ENCODE measurements around the gene APLF. TPM values are rescaled to one million over a fixed set of nuclear protein-coding genes. Genes with fewer than 3 reads are reported as not detected.
A peak's percentile ranks its signal among the peaks of the same experiment; 100 is the strongest.

APLF gene
- total and polyA plus RNA-seq, 4 donors = 0.18 to 3.8 (median 1.0) TPM

DNA sequence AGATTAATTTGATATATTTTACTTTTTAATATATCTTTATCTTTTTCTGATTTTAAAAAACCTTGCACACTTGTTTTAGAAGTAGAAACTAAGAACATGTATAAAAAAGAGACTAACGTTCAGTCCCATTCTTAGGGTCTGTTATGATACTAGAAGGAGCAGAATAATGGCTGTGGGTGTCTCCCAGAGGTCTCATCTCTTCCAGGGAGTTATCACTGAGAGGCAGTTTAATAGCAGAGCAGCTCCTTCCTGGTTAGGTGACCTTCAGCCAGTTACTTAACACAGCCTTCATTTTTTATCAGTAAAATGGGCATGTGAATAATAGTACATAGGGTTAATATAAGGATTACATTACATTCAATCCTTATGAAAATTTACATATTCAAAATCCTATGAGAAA lies 40.9 kb upstream of the APLF start:
- H3K4me1 ChIP-seq (ENCODE audit: control insufficient read depth in 4 of 4, insufficient read depth in 4 of 4, low read length in 3 of 4) = peaks cover 8 to 35% (median 20%) of the 10 kb centered on the region in 4 donors
- H3K36me3 ChIP-seq (ENCODE audit: control insufficient read depth in 4 of 4, insufficient read depth in 3 of 4, low read depth in 1 of 4, low read length in 3 of 4) = no peaks in the 10 kb centered on the region
- no peaks in the 10 kb centered on the region for H3K27me3 ChIP-seq (ENCODE audit: control insufficient read depth in 4 of 4, insufficient read depth in 4 of 4, low read length in 3 of 4)
- no peak for DNase-seq (ENCODE audit: low spot score)
- H3K27ac ChIP-seq (ENCODE audit: low read depth in 1 of 2, low read length in 2 of 2) = peak overlapping the region; percentile 65 to 77
- TF ChIP-seq, protein P1, sequence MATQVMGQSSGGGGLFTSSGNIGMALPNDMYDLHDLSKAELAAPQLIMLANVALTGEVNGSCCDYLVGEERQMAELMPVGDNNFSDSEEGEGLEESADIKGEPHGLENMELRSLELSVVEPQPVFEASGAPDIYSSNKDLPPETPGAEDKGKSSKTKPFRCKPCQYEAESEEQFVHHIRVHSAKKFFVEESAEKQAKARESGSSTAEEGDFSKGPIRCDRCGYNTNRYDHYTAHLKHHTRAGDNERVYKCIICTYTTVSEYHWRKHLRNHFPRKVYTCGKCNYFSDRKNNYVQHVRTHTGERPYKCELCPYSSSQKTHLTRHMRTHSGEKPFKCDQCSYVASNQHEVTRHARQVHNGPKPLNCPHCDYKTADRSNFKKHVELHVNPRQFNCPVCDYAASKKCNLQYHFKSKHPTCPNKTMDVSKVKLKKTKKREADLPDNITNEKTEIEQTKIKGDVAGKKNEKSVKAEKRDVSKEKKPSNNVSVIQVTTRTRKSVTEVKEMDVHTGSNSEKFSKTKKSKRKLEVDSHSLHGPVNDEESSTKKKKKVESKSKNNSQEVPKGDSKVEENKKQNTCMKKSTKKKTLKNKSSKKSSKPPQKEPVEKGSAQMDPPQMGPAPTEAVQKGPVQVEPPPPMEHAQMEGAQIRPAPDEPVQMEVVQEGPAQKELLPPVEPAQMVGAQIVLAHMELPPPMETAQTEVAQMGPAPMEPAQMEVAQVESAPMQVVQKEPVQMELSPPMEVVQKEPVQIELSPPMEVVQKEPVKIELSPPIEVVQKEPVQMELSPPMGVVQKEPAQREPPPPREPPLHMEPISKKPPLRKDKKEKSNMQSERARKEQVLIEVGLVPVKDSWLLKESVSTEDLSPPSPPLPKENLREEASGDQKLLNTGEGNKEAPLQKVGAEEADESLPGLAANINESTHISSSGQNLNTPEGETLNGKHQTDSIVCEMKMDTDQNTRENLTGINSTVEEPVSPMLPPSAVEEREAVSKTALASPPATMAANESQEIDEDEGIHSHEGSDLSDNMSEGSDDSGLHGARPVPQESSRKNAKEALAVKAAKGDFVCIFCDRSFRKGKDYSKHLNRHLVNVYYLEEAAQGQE (IDR thresholded peaks at IDR 0.05) = no peak
- no peak for TF ChIP-seq SP1 (IDR thresholded peaks at IDR 0.05)
- TF ChIP-seq HNF4A (conservative IDR thresholded peaks at IDR 0.05) = no peak
- TF ChIP-seq, protein P2, sequence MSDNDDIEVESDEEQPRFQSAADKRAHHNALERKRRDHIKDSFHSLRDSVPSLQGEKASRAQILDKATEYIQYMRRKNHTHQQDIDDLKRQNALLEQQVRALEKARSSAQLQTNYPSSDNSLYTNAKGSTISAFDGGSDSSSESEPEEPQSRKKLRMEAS (IDR thresholded peaks at IDR 0.05) = no peak
- TF ChIP-seq YY1 (IDR thresholded peaks at IDR 0.05) = no peak
- TF ChIP-seq EGR1 (IDR thresholded peaks at IDR 0.05; ENCODE audit: low read depth in 2 of 2) = no peak
- H3K4me3 ChIP-seq (ENCODE audit: low read depth in 1 of 3, low read length in 3 of 3) = no peak overlapping the region
- H3K9me3 ChIP-seq (ENCODE audit: control insufficient read depth in 4 of 4, low read length in 3 of 4) = no peaks in the 10 kb centered on the region
- H3K9ac ChIP-seq (ENCODE audit: low read depth in 1 of 2, low read length in 2 of 2) = no peak overlapping the region
- 90% methylated on average over 1 of the region's 1 CpG for WGBS

DNA sequence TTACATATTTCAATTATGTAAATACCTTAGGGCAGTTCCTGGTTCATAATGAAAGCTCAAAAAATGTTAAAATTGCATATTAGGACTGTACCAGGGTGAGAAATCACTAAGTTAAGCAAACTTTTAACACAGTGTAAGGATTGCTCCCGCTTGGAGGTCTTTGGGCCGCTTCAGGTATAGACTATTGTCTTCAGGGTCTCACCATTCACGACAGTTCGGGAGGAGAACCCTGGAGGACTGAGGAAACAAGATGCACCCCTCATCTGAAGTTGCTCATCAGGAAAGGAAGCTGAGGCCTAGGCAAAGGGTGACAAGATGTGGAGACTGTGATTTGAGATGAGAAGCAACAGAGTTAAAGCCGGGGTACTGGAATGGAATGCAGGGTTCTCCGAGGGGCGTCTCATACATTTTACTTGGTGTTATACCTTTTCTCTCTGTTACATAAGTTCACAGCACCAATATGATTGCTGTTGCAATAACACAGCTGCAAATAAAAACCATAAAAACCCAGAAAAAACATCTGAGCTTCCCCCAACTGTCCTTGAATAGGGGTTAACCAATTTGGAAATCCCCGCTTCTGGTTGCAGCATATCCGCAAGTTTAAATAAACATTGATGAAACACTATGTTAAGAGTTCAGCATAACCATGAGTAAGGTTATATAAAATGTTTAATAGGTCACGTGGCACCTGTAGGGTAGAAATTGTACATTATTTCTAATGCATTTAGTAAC lies 40.4 kb upstream of the APLF start:
- Histone ChIP-seq H3K4me1 (ENCODE audit: control insufficient read depth in 4 of 4, insufficient read depth in 4 of 4, low read length in 3 of 4) (peaks cover 12 to 41% (median 23%) of the 10 kb centered on the region in 4 donors), H3K27me3 (ENCODE audit: control insufficient read depth in 4 of 4, insufficient read depth in 4 of 4, low read length in 3 of 4) (no peaks in the 10 kb centered on the region), H3K36me3 (ENCODE audit: control insufficient read depth in 4 of 4, insufficient read depth in 3 of 4, low read depth in 1 of 4, low read length in 3 of 4) (no peaks in the 10 kb centered on the region), H3K27ac (ENCODE audit: low read depth in 1 of 2, low read length in 2 of 2) (peak overlapping the region; percentile 67 to 77), H3K9ac (ENCODE audit: low read depth in 1 of 2, low read length in 2 of 2) (no peak overlapping the region), H3K9me3 (ENCODE audit: control insufficient read depth in 4 of 4, low read length in 3 of 4) (no peaks in the 10 kb centered on the region), H3K4me3 (ENCODE audit: low read depth in 1 of 3, low read length in 3 of 3) (no peak overlapping the region)
- TF ChIP-seq EGR1 (IDR thresholded peaks at IDR 0.05; ENCODE audit: low read depth in 2 of 2) (peak in 1 of 2 donors; percentile 55), FOXA1 (IDR thresholded peaks at IDR 0.05) (peak; percentile 47), RXRA (IDR thresholded peaks at IDR 0.05) (peak; percentile 97), HNF4A (conservative IDR thresholded peaks at IDR 0.05) (peak; percentile 62 to 81), FOXA2 (IDR thresholded peaks at IDR 0.05) (peak; percentile 88), SP1 (IDR thresholded peaks at IDR 0.05) (peak; percentile 73), HNF4G (IDR thresholded peaks at IDR 0.05) (peak; percentile 21), JUND (IDR thresholded peaks at IDR 0.05) (peak in 1 of 2 donors; percentile 74), NR2F2 (IDR thresholded peaks at IDR 0.05) (peak; percentile 47), YY1 (IDR thresholded peaks at IDR 0.05) (peak; percentile 52), GABPA (IDR thresholded peaks at IDR 0.05 in 1 of 2, conservative IDR thresholded peaks at IDR 0.05 in 1 of 2) (peak; percentile 52 to 78), RAD21 (IDR thresholded peaks at IDR 0.05) (peak; percentile 24 to 35), TAF1 (conservative IDR thresholded peaks at IDR 0.05) (no peak)
- TF ChIP-seq, protein P3, sequence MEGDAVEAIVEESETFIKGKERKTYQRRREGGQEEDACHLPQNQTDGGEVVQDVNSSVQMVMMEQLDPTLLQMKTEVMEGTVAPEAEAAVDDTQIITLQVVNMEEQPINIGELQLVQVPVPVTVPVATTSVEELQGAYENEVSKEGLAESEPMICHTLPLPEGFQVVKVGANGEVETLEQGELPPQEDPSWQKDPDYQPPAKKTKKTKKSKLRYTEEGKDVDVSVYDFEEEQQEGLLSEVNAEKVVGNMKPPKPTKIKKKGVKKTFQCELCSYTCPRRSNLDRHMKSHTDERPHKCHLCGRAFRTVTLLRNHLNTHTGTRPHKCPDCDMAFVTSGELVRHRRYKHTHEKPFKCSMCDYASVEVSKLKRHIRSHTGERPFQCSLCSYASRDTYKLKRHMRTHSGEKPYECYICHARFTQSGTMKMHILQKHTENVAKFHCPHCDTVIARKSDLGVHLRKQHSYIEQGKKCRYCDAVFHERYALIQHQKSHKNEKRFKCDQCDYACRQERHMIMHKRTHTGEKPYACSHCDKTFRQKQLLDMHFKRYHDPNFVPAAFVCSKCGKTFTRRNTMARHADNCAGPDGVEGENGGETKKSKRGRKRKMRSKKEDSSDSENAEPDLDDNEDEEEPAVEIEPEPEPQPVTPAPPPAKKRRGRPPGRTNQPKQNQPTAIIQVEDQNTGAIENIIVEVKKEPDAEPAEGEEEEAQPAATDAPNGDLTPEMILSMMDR (IDR thresholded peaks at IDR 0.05; ENCODE audit: low read depth, low read length, missing input control) = no peak
- TF ChIP-seq, protein P1 (IDR thresholded peaks at IDR 0.05) = peak; percentile 35
- TF ChIP-seq, protein P2 (IDR thresholded peaks at IDR 0.05) = peak; percentile 74
- TF ChIP-seq, protein P4, sequence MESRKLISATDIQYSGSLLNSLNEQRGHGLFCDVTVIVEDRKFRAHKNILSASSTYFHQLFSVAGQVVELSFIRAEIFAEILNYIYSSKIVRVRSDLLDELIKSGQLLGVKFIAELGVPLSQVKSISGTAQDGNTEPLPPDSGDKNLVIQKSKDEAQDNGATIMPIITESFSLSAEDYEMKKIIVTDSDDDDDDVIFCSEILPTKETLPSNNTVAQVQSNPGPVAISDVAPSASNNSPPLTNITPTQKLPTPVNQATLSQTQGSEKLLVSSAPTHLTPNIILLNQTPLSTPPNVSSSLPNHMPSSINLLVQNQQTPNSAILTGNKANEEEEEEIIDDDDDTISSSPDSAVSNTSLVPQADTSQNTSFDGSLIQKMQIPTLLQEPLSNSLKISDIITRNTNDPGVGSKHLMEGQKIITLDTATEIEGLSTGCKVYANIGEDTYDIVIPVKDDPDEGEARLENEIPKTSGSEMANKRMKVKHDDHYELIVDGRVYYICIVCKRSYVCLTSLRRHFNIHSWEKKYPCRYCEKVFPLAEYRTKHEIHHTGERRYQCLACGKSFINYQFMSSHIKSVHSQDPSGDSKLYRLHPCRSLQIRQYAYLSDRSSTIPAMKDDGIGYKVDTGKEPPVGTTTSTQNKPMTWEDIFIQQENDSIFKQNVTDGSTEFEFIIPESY (IDR thresholded peaks at IDR 0.05) = peak; percentile 82
- TF ChIP-seq, protein P5, sequence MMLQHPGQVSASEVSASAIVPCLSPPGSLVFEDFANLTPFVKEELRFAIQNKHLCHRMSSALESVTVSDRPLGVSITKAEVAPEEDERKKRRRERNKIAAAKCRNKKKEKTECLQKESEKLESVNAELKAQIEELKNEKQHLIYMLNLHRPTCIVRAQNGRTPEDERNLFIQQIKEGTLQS (IDR thresholded peaks at IDR 0.05) = peak; percentile 85
- DNase-seq (ENCODE audit: low spot score) = no peak
- 49% methylated on average over 10 of the region's 10 CpGs for WGBS

Data from liver (tissue), 9 donors.